Measurements from ENCODE around the gene MTOR.

MTOR gene

GRCh38 chr1:11142618-11143391, 119.5 kb downstream of the MTOR start:
- no peak for DNase-seq (ENCODE audit: low read depth)
- H3K4me3 ChIP-seq (ENCODE audit: low read depth, low read length), result no peak overlapping the region
- no peak for TF ChIP-seq CTCF (IDR thresholded peaks at IDR 0.05; ENCODE audit: insufficient read depth, low read depth, low read length, missing control alignments)

- TF ChIP-seq CTCF (IDR thresholded peaks at IDR 0.05; ENCODE audit: insufficient read depth, low read depth, low read length, missing control alignments), result no peak
Measured at GRCh38 chr1:11138952-11139351, 123.4 kb downstream of the MTOR start.

GRCh38 chr1:11138029-11138428, 124.3 kb downstream of the MTOR start:
- no peak for TF ChIP-seq CTCF (IDR thresholded peaks at IDR 0.05; ENCODE audit: insufficient read depth, low read depth, low read length, missing control alignments)
- no peak for DNase-seq (ENCODE audit: low read depth)

More at GRCh38 chr1:11138952-11139351, 123.4 kb downstream of the MTOR start:
- no peak overlapping the region for H3K4me3 ChIP-seq (ENCODE audit: low read depth, low read length)
- no peak for DNase-seq (ENCODE audit: low read depth)

GRCh38 chr1:11134898-11135266, 127.5 kb downstream of the MTOR start:
- no peak for DNase-seq (ENCODE audit: low read depth)
- H3K4me3 ChIP-seq (ENCODE audit: low read depth, low read length), result no peak overlapping the region
- TF ChIP-seq CTCF (IDR thresholded peaks at IDR 0.05; ENCODE audit: insufficient read depth, low read depth, low read length, missing control alignments), result no peak

More at GRCh38 chr1:11138029-11138428, 124.3 kb downstream of the MTOR start:
- no peak overlapping the region for H3K4me3 ChIP-seq (ENCODE audit: low read depth, low read length)

GRCh38 chr1:11134251-11134897, 128.0 kb downstream of the MTOR start:
- no peak for TF ChIP-seq CTCF (IDR thresholded peaks at IDR 0.05; ENCODE audit: insufficient read depth, low read depth, low read length, missing control alignments)
- DNase-seq (ENCODE audit: low read depth), result no peak
- no peak overlapping the region for H3K4me3 ChIP-seq (ENCODE audit: low read depth, low read length)

- DNase-seq (ENCODE audit: low read depth), result no peak
- TF ChIP-seq CTCF (IDR thresholded peaks at IDR 0.05; ENCODE audit: insufficient read depth, low read depth, low read length, missing control alignments), result no peak
- no peak overlapping the region for H3K4me3 ChIP-seq (ENCODE audit: low read depth, low read length)
Measured at GRCh38 chr1:11132563-11133293, 129.6 kb downstream of the MTOR start.
